HG03196 (cell line): Measurements from ENCODE around the gene RNF182.
"Not testable (repeated sequence)": the region's sequence is repeated elsewhere in the genome, so short reads cannot be mapped to it uniquely, and the experiment has no call there.

Experiments used
- ATAC-seq: cut with Tn5 transposase; IDR thresholded peaks from one replicate; pipeline ENCODE4 v1.9.1; 2021; ENCODE audit not compliant: unreplicated experiment

The RNF182 gene

GRCh38 chr6:13952101-13952500 is 27.3 kb downstream of the RNF182 start:
- ATAC-seq = no peak

- ATAC-seq = no peak
These were observed 28.4 kb downstream of the RNF182 start for GRCh38 chr6:13953061-13953705.

- ATAC-seq = no peak
These were observed 40.9 kb downstream of the RNF182 start for GRCh38 chr6:13965582-13966127.

GRCh38 chr6:13971303-13971702 is 46.6 kb downstream of the RNF182 start:
- no peak for ATAC-seq

GRCh38 chr6:13972602-13973001 is 47.9 kb downstream of the RNF182 start:
- not testable (repeated sequence) for ATAC-seq

- ATAC-seq = not testable (repeated sequence)
These were observed 48.7 kb downstream of the RNF182 start for GRCh38 chr6:13973422-13973821.

GRCh38 chr6:13978102-13978640 is 53.4 kb downstream of the RNF182 start:
- no peak for ATAC-seq

GRCh38 chr6:13978787-13979186 is 54.0 kb downstream of the RNF182 start:
- ATAC-seq = no peak

GRCh38 chr6:13979284-13980171 is 54.8 kb downstream of the RNF182 start:
- ATAC-seq = no peak

GRCh38 chr6:13980534-13980933 is 55.8 kb downstream of the RNF182 start:
- ATAC-seq = no peak

GRCh38 chr6:13985663-13986325 is 61.0 kb downstream of the RNF182 start:
- no peak for ATAC-seq

GRCh38 chr6:13986700-13987399 is 62.1 kb downstream of the RNF182 start:
- ATAC-seq = no peak

- no peak for ATAC-seq
These were observed 62.7 kb downstream of the RNF182 start for GRCh38 chr6:13987400-13987865.

GRCh38 chr6:13988049-13988738 is 63.4 kb downstream of the RNF182 start:
- ATAC-seq = no peak

GRCh38 chr6:13988908-13989307 is 64.2 kb downstream of the RNF182 start:
- no peak for ATAC-seq

- no peak for ATAC-seq
These were observed 64.9 kb downstream of the RNF182 start for GRCh38 chr6:13989496-13990144.

- ATAC-seq = no peak
These were observed 66.0 kb downstream of the RNF182 start for GRCh38 chr6:13990796-13991195.

GRCh38 chr6:13991393-13991792 is 66.6 kb downstream of the RNF182 start:
- no peak for ATAC-seq

GRCh38 chr6:13992417-13993055 is 67.8 kb downstream of the RNF182 start:
- no peak for ATAC-seq
